T-helper 1 cell treated with Interleukin-12 subunit alpha and Interleukin-12 subunit beta and Interleukin-4 antibody, amounts not matched to agents 30 μg/mL and 1 μg/mL, for 36 hours (primary cell): ENCODE results near the gene MPP2.
A peak's percentile ranks its signal among the peaks of the same experiment; 100 is the strongest.

Source experiments
- H3K27ac Mint-ChIP-seq: one replicate; pipeline ENCODE4 v1.8.0; 2021; ENCODE audit warnings: mild to moderate bottlenecking, mixed read lengths
- H3K27me3 Mint-ChIP-seq: one replicate; pipeline ENCODE4 v1.8.0; 2021; ENCODE audit warnings: low read depth, mixed read lengths
- H3K36me3 Mint-ChIP-seq: one replicate; pipeline ENCODE4 v1.8.0; 2021; ENCODE audit warnings: low read depth, mixed read lengths
- H3K4me1 Mint-ChIP-seq: one replicate; pipeline ENCODE4 v1.8.0; 2021; ENCODE audit warnings: low read depth, mixed read lengths
- H3K4me3 Mint-ChIP-seq: one replicate; pipeline ENCODE4 v1.8.0; 2021; ENCODE audit warnings: mild to moderate bottlenecking, moderate library complexity, mixed read lengths
- H3K9me3 Mint-ChIP-seq: one replicate; pipeline ENCODE4 v1.8.0; 2021; ENCODE audit warnings: mixed read lengths

The MPP2 gene

GRCh38 chr17:43916385-43916784 is 9.0 kb upstream of the MPP2 start:
- Mint-ChIP-seq H3K36me3 (no peaks in the 10 kb centered on the region), H3K9me3 (no peaks in the 10 kb centered on the region), H3K27ac (no peak overlapping the region), H3K4me3 (no peak overlapping the region), H3K4me1 (peaks cover 9% of the 10 kb centered on the region), H3K27me3 (peaks cover 5% of the 10 kb centered on the region)

- H3K4me1 Mint-ChIP-seq: peaks cover 9% of the 10 kb centered on the region
- no peak overlapping the region for H3K27ac Mint-ChIP-seq
- no peaks in the 10 kb centered on the region for H3K9me3 Mint-ChIP-seq
- H3K36me3 Mint-ChIP-seq: no peaks in the 10 kb centered on the region
- peaks cover 5% of the 10 kb centered on the region for H3K27me3 Mint-ChIP-seq
- H3K4me3 Mint-ChIP-seq: no peak overlapping the region
Observed at GRCh38 chr17:43915559-43915958, 8.2 kb upstream of the MPP2 start.

GRCh38 chr17:43914451-43914850 is 7.1 kb upstream of the MPP2 start:
- Mint-ChIP-seq H3K4me1 (peaks cover 9% of the 10 kb centered on the region), H3K36me3 (no peaks in the 10 kb centered on the region), H3K4me3 (no peak overlapping the region), H3K27me3 (peaks cover 8% of the 10 kb centered on the region), H3K27ac (no peak overlapping the region), H3K9me3 (no peaks in the 10 kb centered on the region)

GRCh38 chr17:43913584-43913983 is 6.2 kb upstream of the MPP2 start:
- Mint-ChIP-seq H3K27me3 (peaks cover 12% of the 10 kb centered on the region), H3K4me3 (no peak overlapping the region), H3K9me3 (no peaks in the 10 kb centered on the region), H3K4me1 (peaks cover 7% of the 10 kb centered on the region), H3K27ac (no peak overlapping the region), H3K36me3 (no peaks in the 10 kb centered on the region)

GRCh38 chr17:43912635-43913304 is 5.4 kb upstream of the MPP2 start:
- Mint-ChIP-seq H3K9me3 (no peaks in the 10 kb centered on the region), H3K4me1 (peaks cover 9% of the 10 kb centered on the region)

GRCh38 chr17:43911904-43912303 is 4.6 kb upstream of the MPP2 start:
- H3K27ac Mint-ChIP-seq: no peak overlapping the region
- H3K9me3 Mint-ChIP-seq: no peaks in the 10 kb centered on the region
- H3K36me3 Mint-ChIP-seq: no peaks in the 10 kb centered on the region
- peaks cover 26% of the 10 kb centered on the region for H3K27me3 Mint-ChIP-seq
- no peak overlapping the region for H3K4me3 Mint-ChIP-seq
- H3K4me1 Mint-ChIP-seq: peaks cover 8% of the 10 kb centered on the region

More at GRCh38 chr17:43912635-43913304, 5.4 kb upstream of the MPP2 start:
- Mint-ChIP-seq H3K4me3 (no peak overlapping the region), H3K36me3 (no peaks in the 10 kb centered on the region), H3K27me3 (peaks cover 20% of the 10 kb centered on the region), H3K27ac (no peak overlapping the region)

- H3K36me3 Mint-ChIP-seq: no peaks in the 10 kb centered on the region
- peaks cover 44% of the 10 kb centered on the region for H3K27me3 Mint-ChIP-seq
- no peak overlapping the region for H3K4me3 Mint-ChIP-seq
- no peaks in the 10 kb centered on the region for H3K9me3 Mint-ChIP-seq
- no peak overlapping the region for H3K27ac Mint-ChIP-seq
- H3K4me1 Mint-ChIP-seq: peaks cover 4% of the 10 kb centered on the region
Observed at GRCh38 chr17:43909537-43910231, 2.3 kb upstream of the MPP2 start.

GRCh38 chr17:43907998-43908721 is 824 bp upstream of the MPP2 start:
- Mint-ChIP-seq H3K36me3 (no peaks in the 10 kb centered on the region), H3K27ac (no peak overlapping the region), H3K9me3 (no peaks in the 10 kb centered on the region), H3K4me1 (peaks cover 4% of the 10 kb centered on the region), H3K4me3 (no peak overlapping the region), H3K27me3 (peaks cover 50% of the 10 kb centered on the region)

GRCh38 chr17:43906951-43907424 is 348 bp downstream of the MPP2 start:
- Mint-ChIP-seq H3K27me3 (peaks cover 50% of the 10 kb centered on the region), H3K27ac (no peak overlapping the region), H3K9me3 (no peaks in the 10 kb centered on the region), H3K4me3 (no peak overlapping the region), H3K4me1 (peaks cover 4% of the 10 kb centered on the region), H3K36me3 (no peaks in the 10 kb centered on the region)

GRCh38 chr17:43905985-43906852 is 1.1 kb downstream of the MPP2 start:
- no peaks in the 10 kb centered on the region for H3K9me3 Mint-ChIP-seq
- no peaks in the 10 kb centered on the region for H3K36me3 Mint-ChIP-seq
- peaks cover 4% of the 10 kb centered on the region for H3K4me1 Mint-ChIP-seq
- peak overlapping the region; percentile 58 for H3K4me3 Mint-ChIP-seq
- peaks cover 56% of the 10 kb centered on the region for H3K27me3 Mint-ChIP-seq
- H3K27ac Mint-ChIP-seq: no peak overlapping the region

- Mint-ChIP-seq H3K27me3 (peaks cover 57% of the 10 kb centered on the region), H3K4me1 (peaks cover 12% of the 10 kb centered on the region), H3K9me3 (no peaks in the 10 kb centered on the region), H3K27ac (no peak overlapping the region), H3K36me3 (no peaks in the 10 kb centered on the region), H3K4me3 (no peak overlapping the region)
Observed at GRCh38 chr17:43905400-43905984, 1.8 kb downstream of the MPP2 start.

GRCh38 chr17:43901861-43902589 is 5.3 kb downstream of the MPP2 start:
- H3K27me3 Mint-ChIP-seq: peaks cover 44% of the 10 kb centered on the region
- H3K4me3 Mint-ChIP-seq: no peak overlapping the region
- H3K27ac Mint-ChIP-seq: no peak overlapping the region
- H3K9me3 Mint-ChIP-seq: no peaks in the 10 kb centered on the region
- H3K36me3 Mint-ChIP-seq: no peaks in the 10 kb centered on the region
- peaks cover 13% of the 10 kb centered on the region for H3K4me1 Mint-ChIP-seq
